ENCODE data around the gene ZNF516.

ZNF516 gene

DNA sequence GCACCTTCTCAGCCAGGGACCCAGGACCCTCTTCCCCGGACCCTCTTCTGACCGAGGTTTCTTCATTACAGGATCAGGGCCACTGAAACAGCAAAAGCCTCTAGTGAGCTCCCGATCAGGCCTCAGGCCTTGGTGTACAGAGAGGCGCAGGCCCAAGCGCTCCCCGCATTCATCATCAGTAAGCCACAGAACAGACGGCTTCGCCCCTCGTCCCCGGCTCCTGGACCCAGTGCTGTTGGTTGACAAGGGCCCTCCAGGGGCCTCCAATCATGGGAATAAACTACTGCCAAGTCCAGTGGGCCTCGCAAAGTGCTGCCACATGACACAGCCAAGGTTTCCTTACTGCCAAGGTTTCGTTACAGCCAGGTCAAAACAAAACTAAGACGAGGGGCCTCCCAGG is 111.4 kb downstream of the ZNF516 start:
- TF ChIP-seq NFIC (IDR thresholded peaks at IDR 0.05) (no peak), CEBPB (IDR thresholded peaks at IDR 0.05) (no peak), EGR1 (IDR thresholded peaks at IDR 0.05) (no peak), FOXM1 (IDR thresholded peaks at IDR 0.05; ENCODE audit: borderline replicate concordance, low read depth) (no peak), ZBTB7A (IDR thresholded peaks at IDR 0.05; ENCODE audit: low read depth) (no peak), TEAD4 (IDR thresholded peaks at IDR 0.05) (no peak)
- TF ChIP-seq, protein P1, sequence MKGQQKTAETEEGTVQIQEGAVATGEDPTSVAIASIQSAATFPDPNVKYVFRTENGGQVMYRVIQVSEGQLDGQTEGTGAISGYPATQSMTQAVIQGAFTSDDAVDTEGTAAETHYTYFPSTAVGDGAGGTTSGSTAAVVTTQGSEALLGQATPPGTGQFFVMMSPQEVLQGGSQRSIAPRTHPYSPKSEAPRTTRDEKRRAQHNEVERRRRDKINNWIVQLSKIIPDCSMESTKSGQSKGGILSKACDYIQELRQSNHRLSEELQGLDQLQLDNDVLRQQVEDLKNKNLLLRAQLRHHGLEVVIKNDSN (IDR thresholded peaks at IDR 0.05), result no peak
- TF ChIP-seq, protein P2, sequence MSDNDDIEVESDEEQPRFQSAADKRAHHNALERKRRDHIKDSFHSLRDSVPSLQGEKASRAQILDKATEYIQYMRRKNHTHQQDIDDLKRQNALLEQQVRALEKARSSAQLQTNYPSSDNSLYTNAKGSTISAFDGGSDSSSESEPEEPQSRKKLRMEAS (IDR thresholded peaks at IDR 0.05), result no peak

DNA sequence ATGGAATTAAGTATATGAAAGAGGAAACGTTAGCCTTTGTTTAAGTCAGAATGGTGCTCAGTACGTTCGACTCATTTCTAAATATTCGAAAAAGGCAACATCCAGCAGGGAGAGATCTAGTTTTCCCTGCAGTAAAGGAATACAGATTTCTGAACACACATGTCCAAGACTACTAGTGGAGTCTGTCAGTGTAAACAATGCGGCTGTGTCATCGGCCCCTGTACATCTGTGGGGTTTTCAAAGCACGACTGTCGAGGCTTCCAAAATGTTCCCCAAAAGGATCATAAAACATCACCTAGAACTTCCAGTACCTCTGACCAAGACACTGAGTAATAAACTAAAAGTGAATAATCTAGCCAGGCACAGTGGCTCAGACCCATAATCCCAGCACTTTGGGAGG is 112.8 kb downstream of the ZNF516 start:
- TF ChIP-seq FOXM1 (IDR thresholded peaks at IDR 0.05; ENCODE audit: borderline replicate concordance, low read depth) (no peak), EGR1 (IDR thresholded peaks at IDR 0.05) (no peak), EP300 (IDR thresholded peaks at IDR 0.05; ENCODE audit: borderline replicate concordance) (no peak), TEAD4 (IDR thresholded peaks at IDR 0.05) (no peak), YY1 (IDR thresholded peaks at IDR 0.05; ENCODE audit: low read depth) (no peak), RAD21 (IDR thresholded peaks at IDR 0.05; ENCODE audit: low read depth) (no peak), TCF12 (IDR thresholded peaks at IDR 0.05; ENCODE audit: low read depth) (no peak), CREB1 (IDR thresholded peaks at IDR 0.05; ENCODE audit: low read depth) (no peak), CEBPB (IDR thresholded peaks at IDR 0.05) (no peak), NFIC (IDR thresholded peaks at IDR 0.05) (no peak), ZBTB7A (IDR thresholded peaks at IDR 0.05; ENCODE audit: low read depth) (no peak), TAF1 (IDR thresholded peaks at IDR 0.05; ENCODE audit: low read depth) (no peak)
- TF ChIP-seq, protein P1 (IDR thresholded peaks at IDR 0.05), result no peak
- TF ChIP-seq, protein P2 (IDR thresholded peaks at IDR 0.05), result no peak
- TF ChIP-seq, protein P3, sequence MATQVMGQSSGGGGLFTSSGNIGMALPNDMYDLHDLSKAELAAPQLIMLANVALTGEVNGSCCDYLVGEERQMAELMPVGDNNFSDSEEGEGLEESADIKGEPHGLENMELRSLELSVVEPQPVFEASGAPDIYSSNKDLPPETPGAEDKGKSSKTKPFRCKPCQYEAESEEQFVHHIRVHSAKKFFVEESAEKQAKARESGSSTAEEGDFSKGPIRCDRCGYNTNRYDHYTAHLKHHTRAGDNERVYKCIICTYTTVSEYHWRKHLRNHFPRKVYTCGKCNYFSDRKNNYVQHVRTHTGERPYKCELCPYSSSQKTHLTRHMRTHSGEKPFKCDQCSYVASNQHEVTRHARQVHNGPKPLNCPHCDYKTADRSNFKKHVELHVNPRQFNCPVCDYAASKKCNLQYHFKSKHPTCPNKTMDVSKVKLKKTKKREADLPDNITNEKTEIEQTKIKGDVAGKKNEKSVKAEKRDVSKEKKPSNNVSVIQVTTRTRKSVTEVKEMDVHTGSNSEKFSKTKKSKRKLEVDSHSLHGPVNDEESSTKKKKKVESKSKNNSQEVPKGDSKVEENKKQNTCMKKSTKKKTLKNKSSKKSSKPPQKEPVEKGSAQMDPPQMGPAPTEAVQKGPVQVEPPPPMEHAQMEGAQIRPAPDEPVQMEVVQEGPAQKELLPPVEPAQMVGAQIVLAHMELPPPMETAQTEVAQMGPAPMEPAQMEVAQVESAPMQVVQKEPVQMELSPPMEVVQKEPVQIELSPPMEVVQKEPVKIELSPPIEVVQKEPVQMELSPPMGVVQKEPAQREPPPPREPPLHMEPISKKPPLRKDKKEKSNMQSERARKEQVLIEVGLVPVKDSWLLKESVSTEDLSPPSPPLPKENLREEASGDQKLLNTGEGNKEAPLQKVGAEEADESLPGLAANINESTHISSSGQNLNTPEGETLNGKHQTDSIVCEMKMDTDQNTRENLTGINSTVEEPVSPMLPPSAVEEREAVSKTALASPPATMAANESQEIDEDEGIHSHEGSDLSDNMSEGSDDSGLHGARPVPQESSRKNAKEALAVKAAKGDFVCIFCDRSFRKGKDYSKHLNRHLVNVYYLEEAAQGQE (IDR thresholded peaks at IDR 0.05; ENCODE audit: low read depth), result no peak

DNA sequence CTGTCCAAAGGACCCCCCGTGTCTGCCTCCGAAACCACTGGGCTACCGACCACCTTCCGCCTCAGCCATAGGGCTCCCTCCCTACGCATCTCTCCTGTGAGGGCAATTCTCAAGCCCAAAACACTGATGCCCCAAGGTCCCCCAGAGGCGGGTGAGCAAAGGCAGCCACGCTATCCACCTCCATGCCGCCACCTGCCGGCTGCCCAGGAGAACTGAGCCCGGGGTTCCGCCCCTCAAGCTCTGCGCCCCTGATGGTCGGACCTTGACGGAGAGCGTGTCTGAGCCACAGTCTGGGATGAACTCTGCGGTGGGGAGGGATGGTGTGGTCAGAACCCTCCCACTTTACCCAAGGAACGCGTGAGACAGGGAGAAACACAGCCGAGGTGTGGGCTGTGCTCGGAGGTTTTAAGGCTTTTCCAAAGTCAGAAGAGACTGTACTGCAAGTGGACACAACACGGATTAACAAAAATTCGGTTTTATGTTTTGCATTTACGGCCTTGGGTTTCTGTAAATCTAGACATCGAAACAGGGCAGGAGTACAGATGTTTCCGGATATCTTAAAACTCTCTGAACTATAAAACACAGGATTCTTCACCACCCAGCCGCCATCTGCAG is 114.1 kb downstream of the ZNF516 start:
- TF ChIP-seq CREB1 (IDR thresholded peaks at IDR 0.05; ENCODE audit: low read depth), result no peak
- no peak for TF ChIP-seq EP300 (IDR thresholded peaks at IDR 0.05; ENCODE audit: borderline replicate concordance)
- no peak for TF ChIP-seq FOXM1 (IDR thresholded peaks at IDR 0.05; ENCODE audit: borderline replicate concordance, low read depth)
- no peak for TF ChIP-seq EGR1 (IDR thresholded peaks at IDR 0.05)
- TF ChIP-seq TCF12 (IDR thresholded peaks at IDR 0.05; ENCODE audit: low read depth), result no peak
- TF ChIP-seq, protein P1 (IDR thresholded peaks at IDR 0.05), result no peak
- TF ChIP-seq, protein P3 (IDR thresholded peaks at IDR 0.05; ENCODE audit: low read depth), result no peak
- TF ChIP-seq CEBPB (IDR thresholded peaks at IDR 0.05), result no peak
- TF ChIP-seq RAD21 (IDR thresholded peaks at IDR 0.05; ENCODE audit: low read depth), result no peak
- TF ChIP-seq, protein P2 (IDR thresholded peaks at IDR 0.05), result no peak
- no peak for TF ChIP-seq NFIC (IDR thresholded peaks at IDR 0.05)

DNA sequence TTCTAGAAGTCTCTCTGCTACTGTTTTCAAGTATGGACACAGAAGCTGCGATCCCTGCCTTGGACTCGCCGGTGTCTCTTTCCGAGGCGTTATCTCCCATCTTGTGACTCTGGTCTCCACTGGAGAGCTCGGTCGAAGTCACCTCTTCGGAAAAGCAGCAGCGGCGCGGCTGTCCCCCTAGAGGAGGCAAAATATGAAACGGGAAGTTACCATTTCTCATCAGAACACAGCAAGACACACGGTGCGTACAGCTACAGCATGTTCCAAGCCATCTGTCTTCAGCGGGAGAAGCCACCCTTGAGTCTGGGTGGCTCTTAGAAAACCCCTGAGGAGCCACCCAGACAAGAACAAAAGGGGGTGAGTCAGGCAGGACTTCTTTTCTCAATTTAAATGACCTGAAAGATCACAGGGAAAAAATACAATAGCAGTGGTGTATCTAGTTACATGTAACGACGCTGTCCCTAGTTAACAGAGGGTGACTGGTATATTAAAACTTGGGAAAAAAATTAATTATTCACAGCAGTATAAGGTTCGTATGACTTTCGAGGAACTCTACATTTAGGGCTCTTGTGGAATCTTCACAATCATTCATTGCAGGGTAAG is 114.8 kb downstream of the ZNF516 start:
- no peak for TF ChIP-seq EGR1 (IDR thresholded peaks at IDR 0.05)
- TF ChIP-seq EP300 (IDR thresholded peaks at IDR 0.05; ENCODE audit: borderline replicate concordance), result no peak
- no peak for TF ChIP-seq TEAD4 (IDR thresholded peaks at IDR 0.05)
- no peak for TF ChIP-seq NFIC (IDR thresholded peaks at IDR 0.05)
- TF ChIP-seq YY1 (IDR thresholded peaks at IDR 0.05; ENCODE audit: low read depth), result no peak
- no peak for TF ChIP-seq TAF1 (IDR thresholded peaks at IDR 0.05; ENCODE audit: low read depth)
- TF ChIP-seq, protein P2 (IDR thresholded peaks at IDR 0.05), result no peak
- no peak for TF ChIP-seq RAD21 (IDR thresholded peaks at IDR 0.05; ENCODE audit: low read depth)
- no peak for TF ChIP-seq ZBTB7A (IDR thresholded peaks at IDR 0.05; ENCODE audit: low read depth)
- TF ChIP-seq CREB1 (IDR thresholded peaks at IDR 0.05; ENCODE audit: low read depth), result no peak
- no peak for TF ChIP-seq TCF12 (IDR thresholded peaks at IDR 0.05; ENCODE audit: low read depth)
- TF ChIP-seq, protein P1 (IDR thresholded peaks at IDR 0.05), result no peak
- TF ChIP-seq CEBPB (IDR thresholded peaks at IDR 0.05), result no peak
